Measurements from ENCODE around the gene STK11. TPM values are rescaled to one million over a fixed set of nuclear protein-coding genes. Genes with fewer than 3 reads are reported as not detected.

Gene STK11
- total RNA-seq, 1 donor from 2014 or later, result 64.8 TPM

DNA sequence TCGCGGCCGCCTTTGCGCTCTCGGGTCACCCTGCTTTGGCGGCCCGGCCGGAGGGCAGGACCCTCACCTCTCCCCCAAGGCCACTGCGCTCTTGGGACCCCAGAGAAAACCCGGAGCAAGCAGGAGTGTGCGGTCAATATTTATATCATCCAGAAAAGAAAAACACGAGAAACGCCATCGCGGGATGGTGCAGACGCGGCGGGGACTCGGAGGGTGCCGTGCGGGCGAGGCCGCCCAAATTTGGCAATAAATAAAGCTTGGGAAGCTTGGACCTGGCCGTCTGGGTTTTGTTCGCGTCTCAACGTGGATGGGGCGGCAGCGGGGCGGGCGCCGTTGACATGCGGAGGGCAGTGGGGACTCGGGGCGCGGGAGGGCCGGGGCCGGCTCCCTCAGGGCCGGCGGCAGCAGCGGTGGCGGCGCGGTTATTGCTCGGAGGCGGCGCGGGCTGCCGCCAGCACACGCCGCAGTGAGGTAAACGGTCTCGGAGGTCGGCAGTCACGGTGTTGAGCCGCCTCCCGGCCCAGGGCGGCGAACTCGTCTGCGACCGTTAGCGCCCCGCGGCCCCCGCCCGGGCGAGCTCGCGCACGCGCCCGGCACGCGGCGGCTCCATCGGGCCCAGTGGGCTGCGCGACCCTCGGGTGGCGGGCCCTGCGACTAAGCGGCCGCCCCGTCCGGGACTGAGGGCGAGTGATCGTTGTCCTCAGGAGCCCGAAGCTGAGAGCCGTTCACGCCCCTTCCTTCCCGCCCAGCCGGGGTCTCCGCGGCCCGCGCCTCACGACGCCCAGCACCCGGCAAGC is 22.8 kb downstream of the STK11 start:
- Mint-ChIP-seq H3K27me3 (no peaks in the 10 kb centered on the region), H3K36me3 (no peaks in the 10 kb centered on the region), H3K27ac (no peak overlapping the region), H3K4me1 (ENCODE audit: unreplicated experiment) (peaks cover 13% of the 10 kb centered on the region), H3K4me3 (no peak overlapping the region), H3K9me3 (no peaks in the 10 kb centered on the region)
- TF ChIP-seq, protein P1, sequence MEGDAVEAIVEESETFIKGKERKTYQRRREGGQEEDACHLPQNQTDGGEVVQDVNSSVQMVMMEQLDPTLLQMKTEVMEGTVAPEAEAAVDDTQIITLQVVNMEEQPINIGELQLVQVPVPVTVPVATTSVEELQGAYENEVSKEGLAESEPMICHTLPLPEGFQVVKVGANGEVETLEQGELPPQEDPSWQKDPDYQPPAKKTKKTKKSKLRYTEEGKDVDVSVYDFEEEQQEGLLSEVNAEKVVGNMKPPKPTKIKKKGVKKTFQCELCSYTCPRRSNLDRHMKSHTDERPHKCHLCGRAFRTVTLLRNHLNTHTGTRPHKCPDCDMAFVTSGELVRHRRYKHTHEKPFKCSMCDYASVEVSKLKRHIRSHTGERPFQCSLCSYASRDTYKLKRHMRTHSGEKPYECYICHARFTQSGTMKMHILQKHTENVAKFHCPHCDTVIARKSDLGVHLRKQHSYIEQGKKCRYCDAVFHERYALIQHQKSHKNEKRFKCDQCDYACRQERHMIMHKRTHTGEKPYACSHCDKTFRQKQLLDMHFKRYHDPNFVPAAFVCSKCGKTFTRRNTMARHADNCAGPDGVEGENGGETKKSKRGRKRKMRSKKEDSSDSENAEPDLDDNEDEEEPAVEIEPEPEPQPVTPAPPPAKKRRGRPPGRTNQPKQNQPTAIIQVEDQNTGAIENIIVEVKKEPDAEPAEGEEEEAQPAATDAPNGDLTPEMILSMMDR (conservative IDR thresholded peaks at IDR 0.05), result no peak
- DNase-seq (ENCODE audit: extremely low spot score, unreplicated experiment), result no peak

GRCh38 chr19:1229056-1229923 is 23.7 kb downstream of the STK11 start:
- H3K4me3 Mint-ChIP-seq, result no peak overlapping the region
- peaks cover 13% of the 10 kb centered on the region for H3K4me1 Mint-ChIP-seq (ENCODE audit: unreplicated experiment)
- DNase-seq (ENCODE audit: extremely low spot score, unreplicated experiment), result no peak
- H3K36me3 Mint-ChIP-seq, result no peaks in the 10 kb centered on the region
- H3K27me3 Mint-ChIP-seq, result no peaks in the 10 kb centered on the region
- H3K27ac Mint-ChIP-seq, result no peak overlapping the region
- no peaks in the 10 kb centered on the region for H3K9me3 Mint-ChIP-seq
- TF ChIP-seq, protein P1 (conservative IDR thresholded peaks at IDR 0.05), result no peak

DNA sequence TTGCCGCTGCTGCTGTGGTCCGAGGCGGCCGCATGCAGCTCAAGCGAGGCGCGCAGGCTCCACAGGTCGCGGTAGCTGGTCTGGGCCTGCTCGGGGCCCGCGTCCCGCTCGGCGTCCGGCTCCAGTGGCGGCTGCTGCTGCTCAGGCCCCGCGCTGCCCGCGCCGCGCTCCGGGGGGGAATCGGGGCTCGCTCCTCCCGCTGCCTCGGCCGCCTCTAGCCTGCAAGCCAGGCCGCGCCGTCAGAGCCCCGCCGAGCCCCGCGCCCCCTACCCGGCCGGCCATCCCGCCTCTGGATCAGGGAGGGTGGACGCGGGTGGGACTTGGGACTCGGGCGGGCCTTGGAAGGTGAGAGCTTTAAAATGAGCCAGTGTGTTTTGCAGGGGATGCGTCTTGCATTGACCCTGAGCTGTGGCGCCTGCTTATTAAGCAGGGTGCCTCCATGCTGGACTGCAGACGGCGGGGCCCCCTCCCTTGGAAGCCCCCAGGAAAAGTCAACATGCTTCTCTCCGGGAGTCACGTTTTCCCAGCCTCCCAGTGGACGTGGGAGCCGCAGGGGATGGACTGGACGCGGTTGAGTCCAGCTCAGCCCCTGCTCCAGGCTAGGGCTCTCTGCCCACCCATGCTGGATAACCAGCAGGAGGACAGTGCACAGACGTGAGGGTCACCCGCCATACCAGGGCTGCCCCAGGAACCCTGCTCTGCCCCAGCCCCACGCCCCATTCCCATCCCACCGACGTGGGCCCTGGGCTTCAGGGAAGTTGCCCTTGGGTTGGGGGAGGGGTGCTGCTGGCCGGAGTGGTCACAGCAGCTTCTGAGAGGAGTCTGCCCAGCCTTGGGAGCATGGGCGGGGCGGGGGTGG is 24.6 kb downstream of the STK11 start:
- TF ChIP-seq, protein P1 (conservative IDR thresholded peaks at IDR 0.05), result no peak
- Mint-ChIP-seq H3K27ac (no peak overlapping the region), H3K4me3 (no peak overlapping the region), H3K4me1 (ENCODE audit: unreplicated experiment) (peaks cover 13% of the 10 kb centered on the region), H3K9me3 (no peaks in the 10 kb centered on the region), H3K36me3 (no peaks in the 10 kb centered on the region), H3K27me3 (no peaks in the 10 kb centered on the region)
- no peak for DNase-seq (ENCODE audit: extremely low spot score, unreplicated experiment)

- no peaks in the 10 kb centered on the region for H3K27me3 Mint-ChIP-seq
- H3K4me3 Mint-ChIP-seq, result no peak overlapping the region
- no peaks in the 10 kb centered on the region for H3K9me3 Mint-ChIP-seq
- TF ChIP-seq, protein P1 (conservative IDR thresholded peaks at IDR 0.05), result no peak
- peaks cover 13% of the 10 kb centered on the region for H3K4me1 Mint-ChIP-seq (ENCODE audit: unreplicated experiment)
- no peak for DNase-seq (ENCODE audit: extremely low spot score, unreplicated experiment)
- no peaks in the 10 kb centered on the region for H3K36me3 Mint-ChIP-seq
- no peak overlapping the region for H3K27ac Mint-ChIP-seq
These were observed 25.4 kb downstream of the STK11 start for GRCh38 chr19:1230783-1231489.

Data from type B pancreatic cell (in vitro differentiated cells).